ENCODE data around the gene CSRNP2.
"Not testable (repeated sequence)": the region's sequence is repeated elsewhere in the genome, so short reads cannot be mapped to it uniquely, and the experiment has no call there.

Gene CSRNP2

GRCh38 chr12:51083126-51083833 is at the start of gene CSRNP2:
TSS of gene CSRNP2 (minus strand) at chr12:51083596. CDS start at chr12:51076561, 7,035 bp downstream.
- peak; percentile 98 for DNase-seq

- DNase-seq, result no peak
Measured at GRCh38 chr12:51132693-51133092, 49.3 kb upstream of the CSRNP2 start.

GRCh38 chr12:51131745-51132521 is 48.5 kb upstream of the CSRNP2 start:
- DNase-seq, result no peak

GRCh38 chr12:51128919-51129318 is 45.5 kb upstream of the CSRNP2 start:
- DNase-seq, result no peak

- DNase-seq, result no peak
Measured at GRCh38 chr12:51127050-51127729, 43.8 kb upstream of the CSRNP2 start.

- no peak for DNase-seq
Measured at GRCh38 chr12:51126297-51126696, 42.9 kb upstream of the CSRNP2 start.

GRCh38 chr12:51124504-51124903 is 41.1 kb upstream of the CSRNP2 start:
- no peak for DNase-seq

GRCh38 chr12:51122844-51123243 is 39.4 kb upstream of the CSRNP2 start:
- no peak for DNase-seq

GRCh38 chr12:51118706-51119105 is 35.3 kb upstream of the CSRNP2 start:
- no peak for DNase-seq

- DNase-seq, result no peak
Measured at GRCh38 chr12:51115533-51115932, 32.1 kb upstream of the CSRNP2 start.

- DNase-seq, result no peak
Measured at GRCh38 chr12:51108136-51108535, 24.7 kb upstream of the CSRNP2 start.

- DNase-seq, result no peak
Measured at GRCh38 chr12:51103977-51104376, 20.6 kb upstream of the CSRNP2 start.

GRCh38 chr12:51098611-51099010 is 15.2 kb upstream of the CSRNP2 start:
- no peak for DNase-seq

- no peak for DNase-seq
Measured at GRCh38 chr12:51090705-51091229, 7.4 kb upstream of the CSRNP2 start.

- DNase-seq, result no peak
Measured at GRCh38 chr12:51087818-51088217, 4.4 kb upstream of the CSRNP2 start.

- DNase-seq, result no peak
Measured at GRCh38 chr12:51086933-51087332, 3.5 kb upstream of the CSRNP2 start.

GRCh38 chr12:51085757-51086156 is 2.4 kb upstream of the CSRNP2 start:
- no peak for DNase-seq

GRCh38 chr12:51082561-51083125 is 753 bp downstream of the CSRNP2 start:
- DNase-seq, result no peak

- DNase-seq, result no peak
Measured at GRCh38 chr12:51081421-51081820, 2.0 kb downstream of the CSRNP2 start.

GRCh38 chr12:51080136-51080535 is 3.3 kb downstream of the CSRNP2 start:
- no peak for DNase-seq

GRCh38 chr12:51078866-51079265 is 4.5 kb downstream of the CSRNP2 start:
- not testable (repeated sequence) for DNase-seq

- DNase-seq, result not testable (repeated sequence)
Measured at GRCh38 chr12:51078346-51078745, 5.0 kb downstream of the CSRNP2 start.

- no peak for DNase-seq
Measured at GRCh38 chr12:51077930-51078329, 5.5 kb downstream of the CSRNP2 start.
